NCI-H187 (cell line): ENCODE data around the gene ZIK1.

ENCODE experiments used
- DNase-seq, 2 experiments: peaks; one replicate each; lab custom pipeline; 2025; lab: John Stamatoyannopoulos, UW

The ZIK1 gene

DNA sequence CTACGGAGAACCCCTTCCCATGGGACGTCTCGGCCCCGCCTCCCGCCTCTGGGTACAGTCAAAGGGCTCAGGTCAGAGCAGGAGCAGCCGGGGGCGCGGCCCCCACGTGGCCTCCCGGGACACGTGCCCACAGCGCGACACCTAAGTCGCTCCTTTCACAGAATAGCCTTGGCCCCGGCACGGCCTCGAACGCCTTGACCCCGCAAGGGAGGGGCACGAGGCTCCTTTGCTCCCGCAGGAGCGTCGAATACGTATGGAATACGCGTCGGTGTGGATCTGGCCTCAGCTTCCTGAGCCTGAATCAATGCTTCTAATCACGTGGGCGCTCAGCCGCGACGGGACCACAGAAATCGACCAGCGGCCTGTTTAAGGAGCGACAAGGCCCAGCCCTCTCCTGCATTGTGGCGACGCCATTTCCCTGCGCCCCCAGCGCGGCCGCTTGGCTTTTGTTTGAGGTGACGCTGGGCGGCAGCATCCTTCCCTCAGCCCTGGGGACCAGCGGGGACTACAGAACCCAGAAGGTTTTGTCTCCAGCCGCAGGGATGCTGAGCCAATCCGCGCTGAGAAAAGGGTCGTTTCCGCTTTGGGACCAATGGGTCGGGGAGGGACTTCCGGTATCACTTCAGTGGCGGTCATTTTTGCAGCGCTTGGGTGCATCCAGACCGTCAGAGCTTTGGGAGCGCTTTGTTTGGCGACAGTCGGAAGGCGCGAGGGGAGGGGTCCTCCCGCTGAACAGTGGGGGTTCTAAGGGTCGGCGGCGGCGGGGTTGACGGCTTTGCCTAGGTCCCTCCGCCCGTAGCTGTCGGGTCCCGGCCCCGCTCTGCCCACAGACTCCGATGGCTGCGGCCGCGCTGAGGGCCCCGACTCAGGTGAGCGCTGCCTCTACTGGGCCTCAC is at the start of gene ZIK1:
TSS of gene ZIK1 (plus strand) at position 625 of the 896 bp plus-strand sequence. CDS start at position 837, 212 bp downstream.
- peak; percentile 58 to 82 for DNase-seq

DNA sequence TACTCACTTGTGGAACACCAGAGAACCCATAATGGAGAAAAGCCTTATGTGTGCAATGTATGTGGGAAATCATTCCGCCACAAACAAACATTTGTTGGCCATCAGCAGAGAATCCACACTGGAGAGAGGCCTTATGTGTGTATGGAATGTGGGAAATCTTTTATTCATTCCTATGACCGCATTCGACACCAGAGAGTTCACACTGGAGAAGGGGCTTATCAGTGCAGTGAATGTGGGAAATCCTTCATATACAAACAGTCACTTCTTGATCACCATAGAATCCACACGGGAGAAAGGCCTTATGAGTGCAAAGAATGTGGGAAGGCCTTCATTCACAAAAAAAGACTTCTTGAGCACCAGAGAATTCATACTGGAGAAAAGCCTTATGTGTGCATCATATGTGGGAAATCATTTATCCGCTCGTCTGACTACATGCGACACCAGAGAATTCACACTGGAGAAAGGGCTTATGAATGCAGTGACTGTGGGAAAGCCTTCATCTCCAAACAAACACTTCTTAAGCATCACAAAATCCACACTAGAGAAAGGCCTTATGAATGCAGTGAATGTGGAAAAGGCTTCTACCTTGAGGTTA is 45.9 kb upstream of the ZIK1 start:
- no peak for DNase-seq

GRCh38 chr19:57546513-57546912 is 37.4 kb upstream of the ZIK1 start:
- DNase-seq, result no peak

DNA sequence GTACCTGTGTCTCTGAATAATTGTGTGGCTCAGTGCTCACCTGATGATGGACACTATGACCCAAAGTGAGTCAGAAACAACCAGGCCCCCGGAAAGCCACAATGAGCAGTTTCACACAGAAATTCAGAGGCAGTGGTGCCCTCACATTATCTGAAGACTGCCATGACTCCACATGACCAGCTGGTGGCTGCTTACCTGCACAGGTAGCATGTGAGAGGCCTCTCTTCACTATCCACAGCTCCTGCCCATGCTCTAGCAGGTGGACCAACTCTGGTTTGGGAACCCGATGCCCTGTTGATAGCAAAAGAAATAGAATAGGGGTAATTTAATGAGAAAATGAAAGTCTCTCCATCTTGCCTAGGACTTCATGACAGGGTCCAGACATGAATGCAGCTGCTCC is 31.5 kb upstream of the ZIK1 start:
- no peak for DNase-seq

DNA sequence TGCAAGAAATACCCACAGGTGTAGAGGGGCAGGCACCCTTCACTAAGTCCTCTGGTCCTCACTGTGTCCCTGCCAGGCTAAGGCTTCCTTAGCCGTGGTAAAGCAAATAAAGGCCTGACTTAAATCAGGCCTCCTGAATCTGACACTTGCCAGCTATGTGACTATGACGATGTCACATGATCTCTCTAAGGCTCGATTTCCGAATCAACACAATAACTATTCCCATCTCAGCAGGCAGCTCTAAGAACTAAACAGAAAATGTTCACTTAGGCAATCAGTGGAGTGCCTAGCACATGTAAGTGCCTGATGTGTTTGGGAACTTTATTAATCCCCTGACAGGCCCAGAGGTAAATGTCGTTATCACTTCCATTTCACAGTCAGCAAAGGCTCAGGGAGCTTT is 26.3 kb upstream of the ZIK1 start:
- DNase-seq, result no peak

DNA sequence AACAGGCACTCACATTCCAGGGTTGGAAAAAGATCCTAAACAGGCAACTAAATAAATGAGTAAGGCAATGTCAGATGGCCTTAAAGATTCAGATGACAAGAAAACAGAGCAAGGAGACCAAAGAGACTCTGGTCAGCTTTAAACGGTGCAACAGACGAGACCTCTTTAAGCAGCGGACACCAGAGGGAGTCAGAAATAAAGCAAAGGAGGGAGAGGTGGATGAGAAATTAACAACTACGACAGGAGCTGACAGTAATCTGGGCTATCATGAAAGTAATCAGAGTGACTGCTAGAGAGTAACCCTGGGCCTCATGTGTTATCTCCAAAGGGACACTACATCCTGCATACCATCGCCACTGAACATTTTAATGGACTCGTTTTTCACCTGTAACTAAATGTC is 25.4 kb upstream of the ZIK1 start:
- DNase-seq, result no peak

- no peak for DNase-seq
Observed at GRCh38 chr19:57559008-57559403, 24.9 kb upstream of the ZIK1 start.

DNA sequence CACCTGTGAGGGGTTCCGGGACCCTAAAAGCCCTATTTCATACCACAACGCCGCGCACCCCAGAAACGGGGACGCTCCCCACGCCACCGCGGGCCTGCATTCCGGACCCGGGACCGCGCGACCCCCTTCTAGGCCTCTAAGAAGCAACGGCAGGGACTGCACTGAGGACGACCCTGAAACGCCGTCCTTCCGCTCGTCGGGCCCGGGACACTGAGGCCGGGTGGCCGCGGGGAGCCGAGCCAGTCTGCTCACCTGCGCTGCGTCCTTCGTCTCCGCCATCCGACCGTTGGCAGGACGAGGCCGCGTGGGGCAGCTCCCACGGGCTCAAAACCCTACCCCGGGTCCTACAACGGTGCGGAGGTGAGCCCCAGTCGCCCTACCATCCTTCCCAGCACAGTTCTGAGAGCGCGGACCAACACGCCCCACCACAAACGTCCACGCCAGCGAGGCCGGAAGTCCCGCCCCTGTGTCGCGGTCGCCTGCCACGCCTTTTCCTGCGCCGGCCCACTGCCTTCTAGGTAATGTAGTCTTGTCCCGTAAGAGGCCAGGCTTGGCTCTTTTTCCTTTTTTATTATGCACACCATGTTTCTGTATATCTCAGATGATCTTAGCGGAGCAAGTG is 24.4 kb upstream of the ZIK1 start, which contains the start of gene ZNF550:
TSS of gene ZNF550 (minus strand) at position 460 of the 622 bp plus-strand sequence. CDS start at position 279, 181 bp downstream.
- peak; percentile 65 to 72 for DNase-seq

- DNase-seq, result no peak
Observed at GRCh38 chr19:57560049-57560491, 23.9 kb upstream of the ZIK1 start.

DNA sequence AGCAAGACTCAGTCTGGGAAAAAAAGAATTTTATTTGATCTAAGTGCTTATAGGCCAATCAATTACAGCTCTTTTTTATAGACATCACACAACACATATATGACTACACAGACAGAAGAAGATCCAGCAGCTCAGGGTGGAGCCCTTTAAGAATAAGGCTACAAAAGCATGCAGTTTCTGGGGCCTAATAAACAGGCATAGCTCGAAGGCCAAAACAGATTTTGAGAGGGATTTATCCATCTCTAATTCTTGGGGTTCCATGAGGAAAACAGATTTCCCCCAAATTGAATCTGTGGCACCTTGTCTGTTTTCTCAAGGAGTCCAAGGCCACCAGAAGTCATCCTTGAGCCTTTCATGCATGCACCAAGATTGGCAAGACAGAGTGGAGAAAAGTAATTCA is 20.4 kb upstream of the ZIK1 start:
- DNase-seq, result no peak

GRCh38 chr19:57566396-57567265 is 17.3 kb upstream of the ZIK1 start:
- no peak for DNase-seq

DNA sequence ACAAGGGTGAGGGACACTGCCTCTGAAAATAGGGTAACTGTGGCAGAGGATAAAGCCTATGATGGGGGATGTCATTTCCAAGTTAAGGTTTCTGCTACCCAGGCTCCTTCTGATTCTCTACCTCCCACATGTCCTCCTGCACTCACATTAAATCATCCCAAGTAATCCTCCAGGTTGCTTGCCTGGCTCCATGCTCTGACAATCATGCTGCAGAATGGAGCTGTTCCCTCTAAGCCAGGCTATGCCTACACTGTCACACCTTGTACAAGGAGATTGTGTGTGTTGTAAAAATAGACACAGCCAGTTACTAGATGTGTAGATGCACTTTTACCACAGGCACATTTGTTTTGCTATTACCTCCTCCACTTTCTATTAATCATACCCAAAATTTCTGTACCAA is 13.2 kb upstream of the ZIK1 start:
- no peak for DNase-seq

DNA sequence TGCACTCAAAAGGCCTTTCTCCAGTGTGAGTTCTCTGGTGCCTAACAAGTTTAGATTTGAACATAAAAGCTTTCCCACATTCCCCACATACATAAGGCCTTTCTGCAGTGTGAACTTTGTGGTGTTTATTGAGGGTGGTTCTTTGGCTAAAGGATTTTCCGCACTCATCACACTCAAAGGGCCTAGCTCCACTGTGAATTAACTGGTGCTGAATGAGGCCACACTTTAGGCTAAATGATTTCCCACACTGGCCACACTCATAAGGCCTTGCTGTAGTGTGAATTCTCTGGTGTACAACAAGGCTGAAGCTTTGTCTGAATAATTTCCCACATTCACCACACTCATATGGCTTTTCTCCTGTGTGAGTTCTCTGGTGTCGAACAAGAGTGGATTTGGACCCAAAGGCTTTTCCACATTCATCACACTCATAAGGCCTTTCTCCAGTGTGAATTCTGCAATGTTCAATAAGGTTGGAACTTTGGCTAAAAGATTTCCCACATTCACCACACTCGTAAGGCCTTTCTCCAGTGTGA is 11.5 kb upstream of the ZIK1 start:
- no peak for DNase-seq

- DNase-seq, result no peak
Observed at GRCh38 chr19:57576661-57577060, 7.3 kb upstream of the ZIK1 start.

- DNase-seq, result peak; percentile 67 to 95
Observed at GRCh38 chr19:57578487-57579205, 5.3 kb upstream of the ZIK1 start, which contains the start of gene ZNF416. Gene ZNF416, minus strand, starts transcription at chr19:57578911. Its CDS starts 207 bp downstream, at chr19:57578704.

DNA sequence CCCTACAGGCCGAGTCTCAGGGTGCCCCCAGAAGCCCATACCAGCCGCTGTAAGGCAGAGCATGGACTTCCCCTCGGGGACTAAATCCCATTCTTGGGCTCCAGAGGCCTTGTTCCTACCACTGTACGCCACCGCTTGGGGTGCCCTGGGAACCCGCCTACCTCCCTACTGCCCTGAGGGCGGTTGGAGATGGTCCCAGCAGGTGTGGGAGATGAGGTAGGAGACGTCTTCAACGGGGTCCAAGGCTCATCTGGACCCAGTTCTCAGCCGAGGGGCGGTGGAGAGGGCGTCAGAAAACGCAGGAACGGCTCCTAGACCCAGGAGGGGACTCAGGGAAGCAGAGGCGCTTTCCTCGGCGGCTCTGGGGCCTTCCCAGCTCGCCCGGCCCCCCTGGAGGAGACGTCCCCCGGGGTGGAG is 833 bp upstream of the ZIK1 start:
- no peak for DNase-seq

DNA sequence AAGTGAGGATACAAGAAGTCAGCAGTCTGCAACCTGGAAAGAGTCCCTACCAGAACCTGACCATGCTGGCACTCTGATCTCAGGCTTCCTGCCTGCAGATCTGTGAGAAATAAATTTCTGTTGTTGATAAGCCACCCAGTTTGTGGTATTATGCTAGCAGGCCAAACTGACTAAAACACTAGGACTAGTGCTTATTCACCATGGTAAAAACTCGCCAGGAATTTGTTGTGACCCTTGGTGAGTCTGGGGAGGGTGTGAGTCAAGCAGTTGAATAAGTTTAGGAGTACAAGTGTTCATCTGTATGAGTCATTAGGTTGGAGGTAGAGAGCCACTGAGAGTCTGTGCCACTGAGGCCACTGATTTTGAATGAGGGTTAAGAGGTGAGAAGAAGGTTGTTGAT is 3.6 kb downstream of the ZIK1 start:
- no peak for DNase-seq

GRCh38 chr19:57599377-57599760 is 15.4 kb downstream of the ZIK1 start:
- no peak for DNase-seq

DNA sequence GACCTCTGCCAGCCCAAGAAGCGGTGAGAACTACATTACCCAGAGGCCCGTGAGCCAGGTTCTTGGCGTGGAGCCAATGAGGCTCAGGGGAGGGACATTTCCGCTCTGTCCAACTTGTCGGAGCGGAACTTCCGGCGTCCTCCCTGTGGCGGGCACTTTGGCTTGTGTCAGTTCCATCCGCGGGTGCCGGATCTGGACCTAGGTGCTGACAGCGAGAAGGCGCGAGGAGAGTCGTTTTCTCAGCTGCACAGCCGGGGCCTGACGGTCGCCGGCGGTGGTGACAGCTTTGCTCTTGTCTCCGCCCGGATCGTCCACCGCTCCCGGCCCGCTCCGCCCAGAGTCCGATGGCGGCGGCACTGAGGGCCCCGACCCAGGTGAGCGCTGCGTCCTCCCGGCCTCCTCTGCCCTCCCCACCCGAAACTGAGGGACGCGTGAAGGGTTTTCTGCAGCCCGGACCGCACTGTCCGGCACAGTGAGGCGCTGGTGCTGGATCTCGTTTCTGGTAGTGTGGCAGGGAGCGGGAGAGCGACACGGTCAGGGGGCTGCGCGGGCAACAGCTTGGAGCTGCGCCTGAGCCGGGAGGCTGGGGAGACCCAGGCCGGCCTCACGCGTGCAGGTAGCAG is 15.9 kb downstream of the ZIK1 start, which contains the start of gene ZNF530:
TSS of gene ZNF530 (plus strand) at position 125 of the 623 bp plus-strand sequence. CDS start 4,461 bp downstream, outside the sequence.
- DNase-seq, result peak; percentile 72 to 77

DNA sequence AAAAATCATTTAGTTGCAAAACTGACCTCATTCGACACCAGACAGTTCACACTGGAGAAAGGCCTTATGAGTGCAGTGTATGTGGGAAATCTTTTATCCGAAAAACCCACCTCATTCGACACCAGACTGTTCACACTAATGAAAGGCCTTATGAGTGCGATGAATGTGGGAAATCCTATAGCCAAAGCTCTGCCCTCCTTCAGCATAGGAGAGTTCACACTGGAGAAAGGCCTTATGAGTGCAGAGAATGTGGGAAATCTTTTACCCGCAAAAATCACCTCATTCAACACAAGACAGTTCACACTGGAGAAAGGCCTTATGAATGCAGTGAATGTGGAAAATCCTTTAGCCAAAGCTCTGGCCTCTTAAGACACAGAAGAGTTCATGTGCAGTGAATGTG is 23.0 kb downstream of the ZIK1 start:
- no peak for DNase-seq
